Right lobe of liver (tissue), 4 donors: ENCODE measurements around the gene RASAL2.

ENCODE experiments used
- POLR2A ChIP-seq: fragments of 450-650 bp; IDR thresholded peaks from one replicate; pipeline ENCODE4 v1.6.1; 2017; ENCODE audit warnings: antibody characterized with exemption, mild to moderate bottlenecking
- TF ChIP-seq, protein P1 (sequence below), 4 donors: fragments of 200-600 bp in 3 of 4; fragments of 450-650 bp in 1 of 4; IDR thresholded peaks; one replicate each; pipeline versions ENCODE4 v1.5.1 to v1.8.0; 2016 to 2022; ENCODE audit warnings: antibody characterized with exemption in 4 of 4, mild to moderate bottlenecking in 2 of 4
- donor health status: DM: no; HTN: no; CAD: no.
- donor health status: DM: no; HTN: no; CAD: no.
- donor health status: DM: no; HTN: yes; CAD: no.

DNA sequence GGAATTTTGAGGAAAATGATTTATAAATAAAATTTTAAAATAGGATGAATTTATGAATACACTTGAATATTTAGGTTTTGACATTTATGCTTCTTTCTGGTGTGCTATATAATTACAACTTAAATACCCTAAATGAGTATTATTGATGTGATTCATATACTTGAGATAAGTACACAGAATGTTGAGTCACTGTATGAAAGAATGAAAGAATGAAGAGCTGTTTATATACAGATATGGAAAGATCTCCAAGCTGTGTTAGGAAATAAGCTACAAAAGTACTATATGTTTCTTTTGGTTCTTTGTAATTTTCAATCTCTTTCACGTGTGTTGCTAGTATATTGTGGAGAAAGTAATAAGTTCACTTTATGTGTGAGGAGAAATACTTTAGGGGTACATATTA lies 147.2 kb downstream of the RASAL2 start:
- TF ChIP-seq POLR2A, result no peak
- TF ChIP-seq, protein P1, sequence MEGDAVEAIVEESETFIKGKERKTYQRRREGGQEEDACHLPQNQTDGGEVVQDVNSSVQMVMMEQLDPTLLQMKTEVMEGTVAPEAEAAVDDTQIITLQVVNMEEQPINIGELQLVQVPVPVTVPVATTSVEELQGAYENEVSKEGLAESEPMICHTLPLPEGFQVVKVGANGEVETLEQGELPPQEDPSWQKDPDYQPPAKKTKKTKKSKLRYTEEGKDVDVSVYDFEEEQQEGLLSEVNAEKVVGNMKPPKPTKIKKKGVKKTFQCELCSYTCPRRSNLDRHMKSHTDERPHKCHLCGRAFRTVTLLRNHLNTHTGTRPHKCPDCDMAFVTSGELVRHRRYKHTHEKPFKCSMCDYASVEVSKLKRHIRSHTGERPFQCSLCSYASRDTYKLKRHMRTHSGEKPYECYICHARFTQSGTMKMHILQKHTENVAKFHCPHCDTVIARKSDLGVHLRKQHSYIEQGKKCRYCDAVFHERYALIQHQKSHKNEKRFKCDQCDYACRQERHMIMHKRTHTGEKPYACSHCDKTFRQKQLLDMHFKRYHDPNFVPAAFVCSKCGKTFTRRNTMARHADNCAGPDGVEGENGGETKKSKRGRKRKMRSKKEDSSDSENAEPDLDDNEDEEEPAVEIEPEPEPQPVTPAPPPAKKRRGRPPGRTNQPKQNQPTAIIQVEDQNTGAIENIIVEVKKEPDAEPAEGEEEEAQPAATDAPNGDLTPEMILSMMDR (IDR thresholded peaks at IDR 0.05), result no peak
